IMR-90 (cell line): ENCODE results near the gene SLC34A3. TPM values are rescaled to one million over a fixed set of nuclear protein-coding genes. Genes with fewer than 3 reads are reported as not detected.

ENCODE experiments used
- ATAC-seq: fragments of 200-7000 bp; cut with Tn5 transposase; 2 replicates; pipeline ENCODE4 v1.9.1; 2020; ENCODE audit warnings: low read depth, mild to moderate bottlenecking, moderate library complexity
- BruUV-seq: library from RNA; stranded (reverse); fragments of 400-500 nt; replicated peaks from 2 replicates; lab custom pipeline; 2021; lab: Mats Ljungman, UMichigan
- CTCF ChIA-PET: fragments of 300-600 bp; formaldehyde crosslinking; extraction: SDS; loops from one replicate; lab custom pipeline; 2021; ENCODE audit warnings: antibody characterized with exemption; lab: Yijun Ruan, JAX
- POLR2A ChIA-PET: fragments of 300-600 bp; sonication (Branson Sonifier 250); formaldehyde crosslinking; loops from one replicate; lab custom pipeline; 2022; ENCODE audit warnings: antibody characterized with exemption; ENCODE audit not compliant: unreplicated experiment; lab: Charles Lee
- DNase-seq: peaks from one replicate; pipeline ENCODE4 v3.0.0; 2013
- H2AFZ ChIP-seq: replicated peaks from 2 replicates; pipeline ENCODE3; 2013; ENCODE audit warnings: low read length, mild to moderate bottlenecking; ENCODE audit not compliant: poor library complexity
- H2AK5ac ChIP-seq: 2 replicates; pipeline ENCODE4 v1.6.1; 2013; ENCODE audit warnings: low read depth, low read length, inconsistent platforms
- H2AK9ac ChIP-seq: replicated peaks from 2 replicates; pipeline ENCODE3; 2013; ENCODE audit warnings: mild to moderate bottlenecking, low read depth, low read length, moderate library complexity; ENCODE audit not compliant: poor library complexity
- H2BK120ac ChIP-seq: 2 replicates; pipeline ENCODE4 v1.6.1; 2013; ENCODE audit warnings: low read depth, low read length, inconsistent platforms
- H2BK15ac ChIP-seq: 3 replicates; pipeline ENCODE4 v1.6.1; 2013; ENCODE audit warnings: low read depth, low read length, inconsistent platforms
- H2BK20ac ChIP-seq: 2 replicates; pipeline ENCODE4 v1.6.1; 2013; ENCODE audit warnings: low read depth, mild to moderate bottlenecking, inconsistent platforms, low read length, moderate library complexity
- H2BK5ac ChIP-seq: 2 replicates; pipeline ENCODE4 v1.6.1; 2013; ENCODE audit warnings: mild to moderate bottlenecking, low read depth, low read length, inconsistent platforms; ENCODE audit not compliant: poor library complexity, severe bottlenecking
- H3K14ac ChIP-seq: replicated peaks from 2 replicates; pipeline ENCODE4 v1.6.1; 2013; ENCODE audit warnings: low read depth, low read length, inconsistent platforms
- H3K18ac ChIP-seq: 2 replicates; pipeline ENCODE4 v1.6.1; 2013; ENCODE audit warnings: low read depth, low read length, control low read depth
- H3K23ac ChIP-seq: 2 replicates; pipeline ENCODE4 v1.6.1; 2013; ENCODE audit warnings: low read depth, low read length, inconsistent platforms
- H3K27ac ChIP-seq: 2 replicates; pipeline ENCODE4 v1.5.1; 2013; ENCODE audit warnings: mild to moderate bottlenecking, control low read depth, low read length; ENCODE audit not compliant: insufficient read depth
- H3K27me3 ChIP-seq: 2 replicates; pipeline ENCODE4 v1.6.1; 2013; ENCODE audit warnings: low read length; ENCODE audit not compliant: control insufficient read depth, insufficient read depth
- H3K36me3 ChIP-seq: 2 replicates; pipeline ENCODE4 v1.6.1; 2013; ENCODE audit warnings: low read length, mixed read lengths; ENCODE audit not compliant: control insufficient read depth, insufficient read depth
- H3K4ac ChIP-seq: 2 replicates; pipeline ENCODE4 v1.6.1; 2013; ENCODE audit warnings: low read depth, low read length, inconsistent platforms
- H3K4me1 ChIP-seq: 2 replicates; pipeline ENCODE4 v1.6.1; 2013; ENCODE audit warnings: low read length, mixed read lengths; ENCODE audit not compliant: control insufficient read depth, insufficient read depth
- H3K4me2 ChIP-seq: 2 replicates; pipeline ENCODE4 v1.6.1; 2013; ENCODE audit warnings: low read depth, mild to moderate bottlenecking, control low read depth, low read length, moderate library complexity
- H3K4me3 ChIP-seq: 2 replicates; pipeline ENCODE4 v1.5.1; 2013; ENCODE audit warnings: low read depth, mild to moderate bottlenecking, control low read depth, low read length, moderate library complexity; ENCODE audit not compliant: insufficient read depth
- H3K56ac ChIP-seq: 2 replicates; pipeline ENCODE4 v1.6.1; 2013; ENCODE audit warnings: low read length, inconsistent platforms; ENCODE audit not compliant: insufficient read depth; ENCODE audit errors: extremely low read depth
- H3K79me1 ChIP-seq, 2 experiments: 2 replicates each; pipeline ENCODE4 v1.6.1; 2013; ENCODE audit warnings: low read length in 2 of 2, inconsistent platforms in 1 of 2, low read depth in 1 of 2
- H3K9ac ChIP-seq: 2 replicates; pipeline ENCODE4 v1.6.1; 2013; ENCODE audit warnings: low read depth, low read length, control low read depth
- H3K9me1 ChIP-seq: 2 replicates; pipeline ENCODE4 v1.6.1; 2013; ENCODE audit warnings: low read length, inconsistent platforms; ENCODE audit not compliant: insufficient read depth
- H3K9me3 ChIP-seq: 2 replicates; pipeline ENCODE4 v1.6.1; 2013; ENCODE audit warnings: low read length; ENCODE audit not compliant: control insufficient read depth, insufficient read depth
- H4K20me1 ChIP-seq: 2 replicates; pipeline ENCODE4 v1.6.1; 2013; ENCODE audit warnings: low read length, inconsistent platforms; ENCODE audit not compliant: insufficient read depth
- H4K5ac ChIP-seq: 2 replicates; pipeline ENCODE4 v1.6.1; 2013; ENCODE audit warnings: mild to moderate bottlenecking, low read depth, low read length, control low read depth
- H4K8ac ChIP-seq, 2 experiments: 2 replicates each; pipeline ENCODE4 v1.6.1; 2013; ENCODE audit warnings: low read depth in 2 of 2, low read length in 2 of 2, control low read depth in 1 of 2, inconsistent platforms in 1 of 2
- H4K91ac ChIP-seq: 2 replicates; pipeline ENCODE4 v1.6.1; 2013; ENCODE audit warnings: low read depth, low read length, inconsistent platforms; ENCODE audit not compliant: insufficient read depth
- BHLHE40 ChIP-seq: fragments of 150-350 bp; IDR thresholded peaks from 2 replicates; pipeline ENCODE4 v1.6.1; 2016; ENCODE audit warnings: mild to moderate bottlenecking, low read depth, low read length
- CEBPB ChIP-seq: IDR thresholded peaks from 2 replicates; pipeline ENCODE4 v1.6.1; 2012; ENCODE audit warnings: low read depth, low read length, improper control_type of control experiment
- CHD1 ChIP-seq: IDR thresholded peaks from 2 replicates; pipeline ENCODE4 v1.6.1; 2012; ENCODE audit warnings: low read depth, low read length, improper control_type of control experiment
- ELK1 ChIP-seq: fragments of 150-350 bp; IDR thresholded peaks from 2 replicates; pipeline ENCODE4 v1.6.1; 2016; ENCODE audit warnings: low read depth, mild to moderate bottlenecking, low read length, moderate library complexity, borderline replicate concordance
- FOS ChIP-seq: fragments of 150-350 bp; IDR thresholded peaks from 2 replicates; pipeline ENCODE4 v1.6.1; 2016; ENCODE audit warnings: low read depth, low read length
- MAFK ChIP-seq: IDR thresholded peaks from 2 replicates; pipeline ENCODE4 v1.6.1; 2012; ENCODE audit warnings: low read depth, low read length, improper control_type of control experiment
- MAZ ChIP-seq: IDR thresholded peaks from 2 replicates; pipeline ENCODE4 v1.6.1; 2012; ENCODE audit warnings: low read depth, mild to moderate bottlenecking, low read length, improper control_type of control experiment, moderate library complexity, borderline replicate concordance
- MXI1 ChIP-seq: IDR thresholded peaks from 2 replicates; pipeline ENCODE4 v1.6.1; 2012; ENCODE audit warnings: low read depth, mild to moderate bottlenecking, low read length, moderate library complexity, borderline replicate concordance
- NFE2L2 ChIP-seq: fragments of 150-350 bp; IDR thresholded peaks from 2 replicates; pipeline ENCODE4 v1.6.1; 2016; ENCODE audit warnings: low read depth, mild to moderate bottlenecking, low read length
- POLR2A ChIP-seq: IDR thresholded peaks from 2 replicates; pipeline ENCODE4 v1.6.1; 2012; ENCODE audit warnings: mild to moderate bottlenecking, low read depth, low read length
- RCOR1 ChIP-seq: IDR thresholded peaks from 2 replicates; pipeline ENCODE4 v1.6.1; 2012; ENCODE audit warnings: mild to moderate bottlenecking, low read length, improper control_type of control experiment; ENCODE audit not compliant: insufficient replicate concordance
- RFX5 ChIP-seq: IDR thresholded peaks from 2 replicates; pipeline ENCODE4 v1.8.0; 2012; ENCODE audit warnings: low read depth, mild to moderate bottlenecking, low read length, moderate library complexity
- SMC3 ChIP-seq: fragments of 150-350 bp; IDR thresholded peaks from 2 replicates; pipeline ENCODE4 v1.6.1; 2016; ENCODE audit warnings: low read depth, mild to moderate bottlenecking, antibody characterized with exemption, low read length, moderate library complexity
- WGBS, 2 experiments: methylation state at CpG; one replicate each; pipeline versions ENCODE4 v1.1.5 to v1.1.7; 2013; ENCODE audit warnings: missing lambda C conversion rate in 2 of 2; ENCODE audit not compliant: insufficient read length in 1 of 2; ENCODE audit errors: extremely low coverage in 2 of 2; 5-methylcytosine and 5-hydroxymethylcytosine counted together
- dilution Hi-C: fragments of 300-500 bp; cut with HindIII; formaldehyde crosslinking; loops from one replicate; pipeline ENCODE4 v1.14.3; 2018; ENCODE audit warnings: low sequenced_read_pairs; ENCODE audit not compliant: unreplicated experiment
- in situ Hi-C: fragments of 300-500 bp; cut with MboI; formaldehyde crosslinking; loops from 3 replicates; pipeline ENCODE4 v1.14.3; 2019; ENCODE audit warnings: low sequenced_read_pairs, inconsistent platforms, mixed read lengths
- intact Hi-C: fragments of 100-400 bp; cut with micrococcal nuclease; formaldehyde crosslinking; loops from 2 replicates; pipeline ENCODE4 v1.10.0; 2022
- polyA plus RNA-seq, 3 experiments: library from polyadenylated mRNA; depleted of rRNA; stranded (reverse); fragments of >200 nt; gene quantifications; 2 replicates each; pipeline ENCODE4 v1.2.3, GENCODE V29; 2012; ENCODE audit warnings: low replicate concordance in 1 of 3
- total RNA-seq: library from RNA; depleted of rRNA; stranded (reverse); fragments of >200 nt; gene quantifications from 2 replicates; pipeline ENCODE4 v1.2.3, GENCODE V29; 2012
- TF ChIP-seq, protein P1 (sequence below): conservative IDR thresholded peaks from 2 replicates; pipeline ENCODE4 v1.5.1; 2012; ENCODE audit warnings: mild to moderate bottlenecking, low read depth, low read length, improper control_type of control experiment
- TF ChIP-seq, protein P2 (sequence below): fragments of 150-350 bp; IDR thresholded peaks from 2 replicates; pipeline ENCODE4 v1.6.1; 2017; ENCODE audit warnings: mild to moderate bottlenecking, antibody characterized with exemption, low read length, low read depth

Gene SLC34A3
- total and polyA plus RNA-seq, 2 of the 4 experiments (the other 2 are of a cell fraction) = not detected

DNA sequence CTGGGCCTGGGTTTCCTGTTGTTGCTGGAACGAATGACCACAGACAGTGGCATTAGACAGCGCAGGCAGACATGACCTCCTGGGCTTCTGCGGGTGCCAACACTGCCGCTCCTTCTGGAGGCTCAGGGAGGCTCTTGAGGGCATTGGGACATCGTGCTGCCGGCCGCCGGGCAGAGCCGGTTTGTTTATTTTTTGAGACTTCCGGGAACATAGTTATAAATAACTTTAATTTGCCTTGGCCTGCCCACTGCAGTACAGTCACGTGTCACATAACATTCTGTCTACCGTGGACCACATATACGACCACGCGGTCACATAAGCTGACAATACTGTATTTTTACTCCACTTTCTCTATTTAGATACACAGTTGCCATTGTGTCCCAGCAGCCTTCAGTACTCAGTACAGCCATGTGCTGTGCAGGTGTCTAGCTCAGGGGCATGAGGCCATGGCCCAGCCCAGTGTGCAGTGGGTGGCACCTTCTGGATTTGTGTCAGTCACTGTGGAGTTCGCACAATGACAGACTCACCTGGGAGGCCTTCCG lies 38.6 kb downstream of the SLC34A3 start:
- peaks cover 61% of the 10 kb centered on the region for H3K36me3 ChIP-seq
- CTCF ChIA-PET = no interaction called here
- no peak overlapping the region for H3K9ac ChIP-seq
- peak overlapping the region; percentile 62 for H2AK9ac ChIP-seq
- H3K4me1 ChIP-seq = peaks cover 12% of the 10 kb centered on the region
- intact Hi-C loops = no loop called here
- peak; percentile 77 for ATAC-seq
- peak overlapping the region; percentile 48; the same call in 1 of the 2 replicates for H2BK20ac ChIP-seq
- H3K4ac ChIP-seq = peak overlapping the region; percentile 72
- dilution Hi-C loops = no loop called here
- H3K23ac ChIP-seq = no peak overlapping the region
- H4K91ac ChIP-seq = no peak overlapping the region; the same call in 1 of the 2 replicates
- H2AK5ac ChIP-seq = peak overlapping the region; percentile 93
- peak; percentile 60 for DNase-seq
- H4K20me1 ChIP-seq = peaks cover 29% of the 10 kb centered on the region
- H4K5ac ChIP-seq = no peak overlapping the region
- H2BK120ac ChIP-seq = 0 out of 2 replicates have a peak overlapping the region, but pooled peaks have one; percentile 16
- no peaks in the 10 kb centered on the region for H3K9me3 ChIP-seq
- WGBS, 2 experiments = 38% methylated on average over 4 of the region's 17 CpGs; no CpG with 5 or more reads in 1 of the 2 experiments
- no peak overlapping the region for H3K56ac ChIP-seq
- peaks cover 13 to 70% of the 10 kb centered on the region in 2 experiments; a peak in 3 of 4 replicates for H3K79me1 ChIP-seq
- no peaks in the 10 kb centered on the region for H3K27me3 ChIP-seq
- H3K18ac ChIP-seq = no peak overlapping the region
- H2AFZ ChIP-seq = peak overlapping the region; percentile 44
- no peak overlapping the region for H3K4me3 ChIP-seq
- H3K4me2 ChIP-seq = peak overlapping the region; percentile 5; the same call in 1 of the 2 replicates
- peak overlapping the region; percentile 51 for H2BK5ac ChIP-seq
- POLR2A ChIA-PET = no interaction called here
- BruUV-seq = no TSS peak
- H2BK15ac ChIP-seq = no peak overlapping the region
- H3K14ac ChIP-seq = 0 out of 2 replicates have a peak overlapping the region, but pooled peaks have one; percentile 55
- peak overlapping the region in 1 of 2 experiments; percentile 39; a peak in 1 of 4 replicates for H4K8ac ChIP-seq
- in situ Hi-C loops = no loop called here
- H3K9me1 ChIP-seq = peaks cover 14% of the 10 kb centered on the region
- H3K27ac ChIP-seq = peak overlapping the region; percentile 36; the same call in 1 of the 2 replicates
- TF ChIP-seq MAFK (no peak), ELK1 (no peak), MXI1 (peak; percentile 48; the same call in 1 of the 2 replicates), NFE2L2 (no peak), MAZ (no peak), RCOR1 (no peak), CHD1 (no peak), FOS (no peak), BHLHE40 (peak; percentile 70), POLR2A (no peak), CEBPB (peak; percentile 50), SMC3 (no peak), RFX5 (no peak)
- TF ChIP-seq, protein P1, sequence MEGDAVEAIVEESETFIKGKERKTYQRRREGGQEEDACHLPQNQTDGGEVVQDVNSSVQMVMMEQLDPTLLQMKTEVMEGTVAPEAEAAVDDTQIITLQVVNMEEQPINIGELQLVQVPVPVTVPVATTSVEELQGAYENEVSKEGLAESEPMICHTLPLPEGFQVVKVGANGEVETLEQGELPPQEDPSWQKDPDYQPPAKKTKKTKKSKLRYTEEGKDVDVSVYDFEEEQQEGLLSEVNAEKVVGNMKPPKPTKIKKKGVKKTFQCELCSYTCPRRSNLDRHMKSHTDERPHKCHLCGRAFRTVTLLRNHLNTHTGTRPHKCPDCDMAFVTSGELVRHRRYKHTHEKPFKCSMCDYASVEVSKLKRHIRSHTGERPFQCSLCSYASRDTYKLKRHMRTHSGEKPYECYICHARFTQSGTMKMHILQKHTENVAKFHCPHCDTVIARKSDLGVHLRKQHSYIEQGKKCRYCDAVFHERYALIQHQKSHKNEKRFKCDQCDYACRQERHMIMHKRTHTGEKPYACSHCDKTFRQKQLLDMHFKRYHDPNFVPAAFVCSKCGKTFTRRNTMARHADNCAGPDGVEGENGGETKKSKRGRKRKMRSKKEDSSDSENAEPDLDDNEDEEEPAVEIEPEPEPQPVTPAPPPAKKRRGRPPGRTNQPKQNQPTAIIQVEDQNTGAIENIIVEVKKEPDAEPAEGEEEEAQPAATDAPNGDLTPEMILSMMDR = no peak
- TF ChIP-seq, protein P2, sequence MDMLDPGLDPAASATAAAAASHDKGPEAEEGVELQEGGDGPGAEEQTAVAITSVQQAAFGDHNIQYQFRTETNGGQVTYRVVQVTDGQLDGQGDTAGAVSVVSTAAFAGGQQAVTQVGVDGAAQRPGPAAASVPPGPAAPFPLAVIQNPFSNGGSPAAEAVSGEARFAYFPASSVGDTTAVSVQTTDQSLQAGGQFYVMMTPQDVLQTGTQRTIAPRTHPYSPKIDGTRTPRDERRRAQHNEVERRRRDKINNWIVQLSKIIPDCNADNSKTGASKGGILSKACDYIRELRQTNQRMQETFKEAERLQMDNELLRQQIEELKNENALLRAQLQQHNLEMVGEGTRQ = peak; percentile 88
